Right renal cortex interstitium (tissue), 3 donors: ENCODE results near the gene HECW1. TPM values are rescaled to one million over a fixed set of nuclear protein-coding genes. Genes with fewer than 3 reads are reported as not detected.
"Not testable (repeated sequence)": the region's sequence is repeated elsewhere in the genome, so short reads cannot be mapped to it uniquely, and the experiment has no call there.

Experiments used
- DNase-seq, 3 donors: peaks; one replicate each; pipeline ENCODE4 v3.0.0-alpha.2; 2013; ENCODE audit warnings: low read depth in 3 of 3, low spot score in 2 of 3
- polyA plus RNA-seq, 3 donors: library from polyadenylated mRNA; unstranded; fragments of 120-200 nt; gene quantifications; one replicate each; pipeline ENCODE4 v1.2.1, GENCODE V29; 2013; ENCODE audit not compliant: insufficient read length in 3 of 3

Gene HECW1
- polyA plus RNA-seq, 3 donors = 5.6 to 7.9 (median 7.2) TPM

DNA sequence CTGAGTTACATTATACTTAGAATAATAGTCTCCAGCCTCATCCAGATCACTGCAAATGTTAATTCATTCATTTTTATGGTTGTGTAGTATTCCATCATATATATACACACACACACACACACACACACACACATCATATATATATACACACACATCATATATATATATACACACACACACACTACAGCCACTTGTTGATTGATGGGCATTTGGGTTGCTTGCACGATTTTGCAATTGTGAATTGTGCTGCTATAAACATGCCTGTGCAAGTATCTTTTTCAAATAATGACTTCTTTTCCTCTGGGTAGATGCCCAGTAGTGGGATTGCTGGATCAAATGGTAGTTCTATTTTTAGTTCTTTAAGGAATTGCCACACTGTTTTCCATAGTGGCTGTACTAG, 233.2 kb downstream of the HECW1 start:
- DNase-seq = not testable (repeated sequence)

DNA sequence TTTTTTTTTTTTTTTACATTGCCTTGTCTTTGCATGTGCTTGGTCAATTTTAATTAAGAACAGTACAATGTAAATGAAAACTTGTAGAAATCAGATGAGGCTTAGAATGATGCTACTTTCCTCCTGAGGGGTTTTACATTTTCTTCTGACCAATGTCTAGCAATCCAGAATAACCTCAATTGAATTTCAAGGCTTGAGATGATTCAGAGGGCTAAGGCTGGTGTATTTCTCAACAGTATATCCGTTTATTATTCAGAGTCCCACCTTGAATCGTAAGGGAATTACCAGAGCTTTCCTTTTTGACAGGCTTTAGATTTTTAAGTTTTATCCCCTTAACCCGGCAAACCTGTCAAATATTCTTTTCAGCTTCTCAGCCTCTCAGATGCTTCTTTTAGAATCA, 239.2 kb downstream of the HECW1 start:
- DNase-seq = no peak

- DNase-seq = no peak
These were observed 241.5 kb downstream of the HECW1 start for GRCh38 chr7:43353902-43354301.

GRCh38 chr7:43362652-43363034, 250.2 kb downstream of the HECW1 start:
- DNase-seq = peak in 2 of 3 donors; percentile 13 to 17

GRCh38 chr7:43363035-43363791, 250.8 kb downstream of the HECW1 start:
- no peak for DNase-seq

DNA sequence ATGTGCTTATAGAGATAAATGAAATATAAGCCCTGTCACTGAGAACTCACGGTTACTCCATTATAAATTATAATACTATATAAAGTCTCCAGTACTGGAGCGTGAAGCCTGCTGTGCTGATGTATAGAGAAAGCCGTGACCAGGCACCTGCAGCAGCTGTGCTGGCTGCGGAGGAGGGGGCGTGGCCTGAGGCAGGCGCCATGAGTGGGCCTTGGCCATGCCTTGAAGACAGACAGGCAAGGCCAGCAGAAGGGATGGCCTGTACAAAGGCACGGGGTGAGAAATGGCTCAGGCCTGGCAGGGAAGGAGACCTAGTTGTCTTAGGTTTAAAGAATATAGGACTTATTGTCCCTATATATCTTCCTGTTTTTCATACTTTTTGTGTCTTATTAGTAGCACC, 251.9 kb downstream of the HECW1 start:
- no peak for DNase-seq

DNA sequence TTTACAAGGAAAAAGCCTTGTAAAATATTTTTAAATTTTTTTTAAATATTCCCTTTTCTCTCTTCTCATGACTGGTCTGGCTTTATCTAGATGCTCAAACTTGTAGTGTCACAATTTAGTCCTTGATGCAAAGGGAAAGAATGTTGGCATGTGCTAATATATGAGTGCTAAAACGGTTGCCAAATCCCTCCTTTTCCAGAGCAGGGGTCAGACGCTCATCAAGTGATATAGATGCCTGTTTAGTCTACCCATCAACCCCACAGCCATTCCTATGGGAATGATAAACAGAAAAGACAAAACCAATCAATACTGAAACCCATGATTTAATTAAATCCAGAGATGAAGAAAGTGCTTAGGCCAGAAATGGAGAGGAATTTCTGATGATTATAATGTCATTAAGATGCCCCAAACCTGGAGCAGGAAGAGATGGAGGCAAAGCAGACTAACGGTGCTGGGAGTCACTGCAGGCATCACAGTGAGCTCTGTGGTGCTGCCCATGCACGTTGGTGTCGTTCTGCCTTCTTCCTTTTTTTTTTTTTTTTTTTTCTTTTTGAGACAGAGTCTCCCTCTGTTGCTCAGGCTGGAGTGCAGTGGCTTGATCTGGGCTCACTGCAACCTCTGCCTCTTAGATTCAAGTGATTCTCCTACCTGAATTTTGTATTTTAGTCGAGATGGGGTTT, 260.4 kb downstream of the HECW1 start:
- no peak for DNase-seq

DNA sequence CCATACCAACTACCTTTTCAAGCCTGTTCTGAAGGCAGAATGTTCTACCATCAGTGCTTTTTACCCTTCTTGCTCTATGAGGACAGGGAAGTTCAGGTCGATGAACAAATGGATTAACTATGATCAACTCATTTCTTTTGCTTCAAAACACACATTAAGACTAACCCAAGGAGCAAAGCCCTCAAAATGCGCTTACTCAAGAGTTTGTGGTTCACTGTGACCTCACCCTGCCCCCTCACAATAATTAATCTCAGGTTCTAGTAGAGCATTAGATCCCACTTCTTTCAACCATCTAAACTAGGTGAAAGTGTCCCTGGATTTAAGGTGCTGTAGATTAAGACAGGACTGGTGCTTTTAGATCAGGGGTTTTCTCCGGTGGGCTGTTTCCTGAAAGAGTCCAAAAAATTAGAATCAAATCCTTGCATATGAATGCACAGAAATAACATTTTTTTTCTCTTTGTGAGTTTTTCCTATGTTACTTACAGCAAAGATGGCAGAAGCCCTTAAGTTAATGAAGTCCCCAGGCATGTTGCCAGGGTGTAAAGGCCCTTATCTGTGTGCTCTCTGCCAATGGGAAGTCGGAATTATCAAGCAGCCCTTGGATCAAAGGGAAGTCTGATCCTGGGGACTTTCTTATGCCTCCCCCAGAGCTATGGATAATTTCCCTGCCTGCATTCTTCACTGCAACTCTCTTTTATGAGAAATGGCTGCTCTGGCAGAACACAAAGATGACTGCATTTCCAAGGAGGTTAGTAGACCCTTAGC, 264.9 kb downstream of the HECW1 start:
- DNase-seq = no peak

- no peak for DNase-seq
These were observed 266.8 kb downstream of the HECW1 start for GRCh38 chr7:43379210-43379609.

GRCh38 chr7:43384616-43385308, 272.3 kb downstream of the HECW1 start:
- no peak for DNase-seq

GRCh38 chr7:43385309-43385680, 272.8 kb downstream of the HECW1 start:
- no peak for DNase-seq

- DNase-seq = no peak
These were observed 273.4 kb downstream of the HECW1 start for GRCh38 chr7:43385856-43386255.

GRCh38 chr7:43387932-43388331, 275.5 kb downstream of the HECW1 start:
- no peak for DNase-seq

DNA sequence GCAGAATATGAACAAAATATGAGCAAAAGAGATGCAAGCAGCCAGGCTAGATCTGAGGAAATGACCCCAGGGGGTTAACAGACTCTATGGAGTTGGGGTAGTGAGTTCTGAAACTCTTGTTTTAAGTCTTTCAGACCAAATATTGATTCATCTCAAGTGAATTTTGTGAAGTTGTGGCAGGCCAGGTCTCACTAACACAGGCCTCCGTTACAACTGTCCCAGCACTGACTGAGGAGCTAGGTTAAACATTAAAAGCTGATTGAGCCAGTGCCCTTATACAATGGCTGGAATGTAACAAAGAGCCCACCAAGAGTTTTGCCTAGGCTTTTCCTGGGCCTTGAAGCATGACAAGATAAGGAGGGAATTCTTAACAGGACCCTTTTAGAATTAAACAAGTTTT, 278.1 kb downstream of the HECW1 start:
- no peak for DNase-seq

DNA sequence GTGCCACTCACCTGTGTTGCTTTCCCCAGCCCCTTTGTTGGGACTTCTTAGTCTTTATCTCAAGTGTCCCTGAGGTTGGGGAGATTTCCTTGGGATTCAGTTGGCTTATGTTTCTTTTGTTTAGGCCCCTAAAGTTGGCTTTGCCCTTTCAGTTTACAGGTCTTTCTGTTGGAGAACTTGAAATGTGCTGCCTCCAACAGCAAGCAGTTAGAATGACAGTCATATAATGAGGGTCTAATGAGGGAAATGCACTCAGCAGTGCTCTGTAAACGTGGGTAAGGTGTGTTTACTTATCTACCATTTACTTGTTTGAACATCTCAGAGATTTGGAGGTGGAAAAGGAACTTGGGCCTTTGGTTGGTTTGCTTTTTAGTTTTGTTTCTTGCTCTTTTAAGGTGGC, 279.1 kb downstream of the HECW1 start:
- DNase-seq = no peak

GRCh38 chr7:43392638-43393330, 280.3 kb downstream of the HECW1 start:
- DNase-seq = no peak

DNA sequence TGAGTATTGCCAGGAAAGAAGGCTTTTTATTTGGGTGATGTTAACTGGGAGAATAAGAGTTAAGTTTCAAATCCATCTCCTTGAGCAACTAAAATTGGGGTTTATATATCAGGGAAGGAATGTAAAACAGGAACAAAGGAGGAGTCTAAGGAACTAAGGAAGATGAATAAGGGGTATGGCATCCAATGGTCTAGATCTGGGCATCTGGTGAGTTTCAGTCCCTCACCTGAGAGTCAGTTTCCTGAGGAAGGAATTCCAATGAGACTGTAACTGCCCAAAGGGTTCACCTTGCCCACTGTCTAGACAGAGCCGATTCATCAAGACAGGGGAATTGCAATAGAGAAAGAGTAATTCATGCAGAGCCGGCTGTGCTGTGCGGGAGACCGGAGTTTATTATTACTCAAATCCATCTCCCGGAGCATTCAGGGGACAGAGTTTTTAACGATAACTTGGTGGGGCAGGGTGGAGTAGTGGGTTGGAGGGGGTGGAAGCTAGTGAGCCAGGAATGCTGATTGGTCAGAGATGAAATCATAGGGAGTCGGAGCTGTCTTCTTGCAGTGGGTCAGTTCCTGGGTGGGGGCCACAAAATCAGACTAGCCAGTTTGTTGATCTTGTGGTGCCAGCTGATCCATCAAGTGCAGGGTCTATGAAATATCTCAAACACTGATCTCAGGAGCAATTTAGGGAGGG, 282.1 kb downstream of the HECW1 start:
- no peak for DNase-seq

- no peak for DNase-seq
These were observed 282.9 kb downstream of the HECW1 start for GRCh38 chr7:43395351-43395750.

DNA sequence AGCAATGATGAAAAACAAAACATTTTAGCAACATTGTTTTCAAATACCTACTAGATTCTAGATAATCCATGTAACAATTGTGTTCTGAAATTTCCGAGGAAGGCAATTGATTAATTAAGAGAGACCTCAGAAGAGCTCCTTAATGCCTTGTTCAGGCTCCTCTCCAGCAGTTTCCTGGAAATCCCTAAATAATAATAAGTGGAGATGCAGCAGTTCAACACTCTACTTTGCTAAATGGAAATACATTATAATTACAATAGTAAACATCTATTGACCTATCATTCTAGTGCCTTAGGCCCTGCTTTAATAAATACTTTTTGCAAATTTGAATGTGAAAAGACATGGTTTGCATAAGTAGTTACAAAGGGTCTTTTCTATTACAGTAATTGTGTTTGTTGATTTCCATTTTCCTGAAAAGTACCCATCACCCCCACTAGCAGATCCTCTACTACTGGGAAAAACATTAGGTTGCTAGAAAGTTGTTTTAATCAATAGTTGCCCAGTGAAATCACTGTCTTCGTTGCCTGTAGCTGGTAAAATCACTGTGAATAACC, 283.8 kb downstream of the HECW1 start:
- DNase-seq = no peak

DNA sequence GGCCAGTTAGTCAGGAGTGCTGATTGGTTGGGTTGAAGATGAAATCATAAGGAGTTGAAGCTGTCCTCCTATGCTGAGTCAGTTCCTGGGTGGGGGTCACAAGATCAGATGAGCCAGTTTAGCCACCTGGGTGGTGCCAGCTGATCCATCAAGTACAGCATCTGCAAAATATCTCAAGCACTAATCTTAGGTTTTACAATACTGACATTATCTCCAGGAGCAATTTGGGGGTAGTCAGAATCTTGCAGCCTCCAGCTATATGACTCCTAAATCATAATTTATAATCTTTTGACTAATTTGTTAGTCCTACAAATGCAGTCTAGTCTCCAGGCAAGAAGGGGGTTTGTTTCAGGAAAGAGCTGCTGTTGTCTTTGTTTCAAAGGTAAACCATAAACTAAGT, 286.4 kb downstream of the HECW1 start:
- no peak for DNase-seq
